ENCODE data around the gene GAK.

- no peak for TF ChIP-seq POLR2G (IDR thresholded peaks at IDR 0.05; ENCODE audit: low read depth, low read length)
- TF ChIP-seq CTCF (CRISPR knock-in tag; IDR thresholded peaks at IDR 0.05), result no peak
- TF ChIP-seq DPF2 (CRISPR knock-in tag; IDR thresholded peaks at IDR 0.05; ENCODE audit: borderline replicate concordance, low read depth), result no peak
- TF ChIP-seq ZBED4 (CRISPR knock-in tag; IDR thresholded peaks at IDR 0.05; ENCODE audit: borderline replicate concordance), result no peak
- TF ChIP-seq ZNF282 (IDR thresholded peaks at IDR 0.05; ENCODE audit: partially characterized antibody), result no peak
- no peak for TF ChIP-seq ZNF441 (CRISPR knock-in tag; IDR thresholded peaks at IDR 0.05; ENCODE audit: borderline replicate concordance)
- no peak for TF ChIP-seq TCF12 (IDR thresholded peaks at IDR 0.05)
- no peak for TF ChIP-seq TCF12 (CRISPR knock-in tag; IDR thresholded peaks at IDR 0.05)
- TF ChIP-seq ZNF569 (CRISPR knock-in tag; IDR thresholded peaks at IDR 0.05; ENCODE audit: borderline replicate concordance), result no peak
Observed at GRCh38 chr4:960636-961350, 28.7 kb upstream of the GAK start.
